HL-60 (cell line): ENCODE measurements around the gene RGS6.

Experiments
- DNase-seq, 2 experiments: peaks; one replicate each; pipeline ENCODE4 v3.0.0-alpha.2; 2010 to 2020; ENCODE audit warnings: low read depth in 1 of 2, low spot score in 1 of 2
- H3K27ac ChIP-seq: fragments of 250-450 bp; sonication (Bioruptor Pico); replicated peaks from 2 replicates; pipeline ENCODE4 v1.5.1; 2020; ENCODE audit warnings: mild to moderate bottlenecking, moderate library complexity
- H3K27me3 ChIP-seq: fragments of 250-450 bp; sonication (Bioruptor Pico); 2 replicates; pipeline ENCODE4 v1.5.1; 2021; ENCODE audit warnings: mild to moderate bottlenecking, moderate library complexity; ENCODE audit not compliant: insufficient read depth, poor library complexity, severe bottlenecking
- H3K4me3 ChIP-seq: replicated peaks from 2 replicates; pipeline ENCODE4 v1.5.1; 2011; ENCODE audit warnings: mild to moderate bottlenecking, control low read depth, low read length; ENCODE audit not compliant: insufficient read depth
- CTCF ChIP-seq: IDR thresholded peaks from one replicate; pipeline ENCODE4 v1.5.1; 2011; ENCODE audit warnings: low read length, control low read depth, inconsistent platforms; ENCODE audit not compliant: insufficient read depth
- GABPA ChIP-seq: IDR thresholded peaks from 2 replicates; pipeline ENCODE4 v1.6.1; 2012; ENCODE audit warnings: low read depth
- POLR2AphosphoS5 ChIP-seq: IDR thresholded peaks from 2 replicates; pipeline ENCODE4 v1.6.1; 2012; ENCODE audit warnings: low read depth
- REST ChIP-seq: IDR thresholded peaks from 2 replicates; pipeline ENCODE4 v1.6.1; 2012; ENCODE audit warnings: low read depth; ENCODE audit not compliant: insufficient replicate concordance
- SPI1 ChIP-seq: IDR thresholded peaks from 2 replicates; pipeline ENCODE4 v1.6.1; 2012; ENCODE audit warnings: low read depth, mild to moderate bottlenecking, borderline replicate concordance

Gene RGS6

GRCh38 chr14:72341686-72342085, 409.5 kb downstream of the RGS6 start:
- TF ChIP-seq SPI1 (no peak), CTCF (no peak), GABPA (no peak), REST (no peak), POLR2AphosphoS5 (no peak)
- Histone ChIP-seq H3K4me3 (no peak overlapping the region), H3K27me3 (no peaks in the 10 kb centered on the region), H3K27ac (no peak overlapping the region)
- DNase-seq, result no peak

- no peak overlapping the region for H3K27ac ChIP-seq
- H3K4me3 ChIP-seq, result no peak overlapping the region
- H3K27me3 ChIP-seq, result no peaks in the 10 kb centered on the region
- no peak for DNase-seq
- TF ChIP-seq POLR2AphosphoS5, result no peak
- no peak for TF ChIP-seq CTCF
These were observed 414.9 kb downstream of the RGS6 start for GRCh38 chr14:72347118-72347517.

GRCh38 chr14:72350215-72350614, 418.0 kb downstream of the RGS6 start:
- no peak for TF ChIP-seq SPI1
- no peak for TF ChIP-seq GABPA
- no peak for TF ChIP-seq POLR2AphosphoS5
- no peak for TF ChIP-seq CTCF
- no peak for TF ChIP-seq REST
- Histone ChIP-seq H3K27ac (no peak overlapping the region), H3K4me3 (no peak overlapping the region), H3K27me3 (no peaks in the 10 kb centered on the region)
- DNase-seq, result no peak

GRCh38 chr14:72352012-72352411, 419.8 kb downstream of the RGS6 start:
- Histone ChIP-seq H3K4me3 (no peak overlapping the region), H3K27ac (no peak overlapping the region), H3K27me3 (no peaks in the 10 kb centered on the region)
- TF ChIP-seq CTCF (no peak), REST (no peak)
- no peak for DNase-seq
